GM12878 (cell line): ENCODE results near the gene FASTK. TPM values are rescaled to one million over a fixed set of nuclear protein-coding genes. Genes with fewer than 3 reads are reported as not detected.

ENCODE experiments used
- ATAC-seq: fragments of 200-7000 bp; cut with Tn5 transposase; 3 replicates; pipeline ENCODE4 v1.9.1; 2020; ENCODE audit warnings: mild to moderate bottlenecking, moderate library complexity
- BruUV-seq: library from RNA; stranded (reverse); fragments of 400-500 nt; replicated peaks from 2 replicates; lab custom pipeline; 2021; lab: Mats Ljungman, UMichigan
- CTCF ChIA-PET: fragments of 300-600 bp; sonication (Branson Sonifier 250); formaldehyde crosslinking; extraction: SDS; loops from one replicate; lab custom pipeline; 2021; ENCODE audit warnings: inconsistent platforms; lab: Yijun Ruan, JAX
- POLR2A ChIA-PET: fragments of 350-600 bp; formaldehyde crosslinking; extraction: SDS; loops from one replicate; lab custom pipeline; 2021; ENCODE audit warnings: inconsistent platforms; lab: Charles Lee
- RAD21 ChIA-PET: fragments of 300-600 bp; sonication (Branson Sonifier 250); formaldehyde crosslinking; loops from one replicate; lab custom pipeline; 2023; ENCODE audit warnings: antibody characterized with exemption; ENCODE audit not compliant: unreplicated experiment; lab: Charles Lee
- SMC1A ChIA-PET: fragments of 300-600 bp; sonication (Branson Sonifier 250); formaldehyde crosslinking; loops from one replicate; lab custom pipeline; 2023; ENCODE audit not compliant: unreplicated experiment, uncharacterized antibody; lab: Charles Lee
- DNase-seq: peaks from one replicate; pipeline ENCODE4 v3.0.0-alpha.2; 2011; ENCODE audit warnings: low read depth, low spot score
- FAIRE-seq: peaks from 3 replicates; lab custom pipeline; 2011; peaks lifted over from hg19 to GRCh38; lab: Jason Lieb, UNC
- H2AFZ ChIP-seq: 2 replicates; pipeline ENCODE4 v1.6.0; 2011; ENCODE audit warnings: low read depth, low read length, control low read depth; ENCODE audit not compliant: control insufficient read depth
- H3K27ac ChIP-seq: 2 replicates; pipeline ENCODE4 v1.5.1; 2011; ENCODE audit warnings: control low read depth; ENCODE audit not compliant: control insufficient read depth, insufficient read depth
- H3K27me3 ChIP-seq, 2 experiments: replicated peaks in 1 of 2; 2 replicates each; pipeline versions ENCODE4 v1.6.0 to v1.6.1; 2011; ENCODE audit warnings: low read length in 1 of 2; ENCODE audit not compliant: control insufficient read depth in 2 of 2, insufficient read depth in 2 of 2
- H3K36me3 ChIP-seq, 2 experiments: 2 replicates each; pipeline ENCODE4 v1.5.1; 2011; ENCODE audit warnings: low read length in 1 of 2; ENCODE audit not compliant: control insufficient read depth in 2 of 2, insufficient read depth in 2 of 2
- H3K4me1 ChIP-seq: 2 replicates; pipeline ENCODE4 v1.6.1; 2011; ENCODE audit warnings: mild to moderate bottlenecking, low read length, moderate library complexity, mixed read lengths; ENCODE audit not compliant: control insufficient read depth, insufficient read depth
- H3K4me2 ChIP-seq: 2 replicates; pipeline ENCODE4 v1.6.0; 2011; ENCODE audit warnings: control low read depth; ENCODE audit not compliant: control insufficient read depth, insufficient read depth
- H3K4me3 ChIP-seq: fragments of 200-600 bp; sonication (generic); 2 replicates; pipeline ENCODE4 v1.5.1; 2016
- H3K79me2 ChIP-seq: 2 replicates; pipeline ENCODE4 v1.6.0; 2011; ENCODE audit warnings: low read length; ENCODE audit not compliant: control insufficient read depth, insufficient read depth
- H3K9ac ChIP-seq: 2 replicates; pipeline ENCODE4 v1.8.0; 2011; ENCODE audit warnings: low read length, control low read depth, mixed read lengths; ENCODE audit not compliant: control insufficient read depth, insufficient read depth
- H3K9me3 ChIP-seq: replicated peaks from 3 replicates; pipeline ENCODE4 v1.5.1; 2011; ENCODE audit warnings: mild to moderate bottlenecking, low read length; ENCODE audit not compliant: control insufficient read depth, insufficient read depth
- H4K20me1 ChIP-seq: 2 replicates; pipeline ENCODE4 v1.6.0; 2011; ENCODE audit not compliant: control insufficient read depth, insufficient read depth
- BHLHE40 ChIP-seq, 2 experiments: fragments of 450-650 bp in 1 of 2; IDR thresholded peaks; 2 replicates each; pipeline ENCODE4 v1.6.1; 2011 to 2017; ENCODE audit warnings: low read depth in 2 of 2, borderline replicate concordance in 1 of 2, improper control_type of control experiment in 1 of 2, low read length in 1 of 2, mild to moderate bottlenecking in 1 of 2
- BRCA1 ChIP-seq: IDR thresholded peaks from 2 replicates; pipeline ENCODE4 v1.6.1; 2011; ENCODE audit warnings: low read depth, low read length, improper control_type of control experiment
- CBX5 ChIP-seq: sonication (generic); IDR thresholded peaks from 2 replicates; pipeline ENCODE4 v1.6.1; 2016; ENCODE audit warnings: low read depth, moderate library complexity, mild to moderate bottlenecking, inconsistent platforms
- CREM ChIP-seq: IDR thresholded peaks from 2 replicates; pipeline ENCODE4 v1.6.1; 2014; ENCODE audit warnings: antibody characterized with exemption, low read depth
- CTCF ChIP-seq, 3 experiments: IDR thresholded peaks in 2 of 3; conservative IDR thresholded peaks in 1 of 3; 2 replicates each; pipeline ENCODE4 v1.5.1; 2011; ENCODE audit warnings: low read depth in 3 of 3, low read length in 3 of 3, mild to moderate bottlenecking in 3 of 3, control low read depth in 2 of 3, moderate library complexity in 2 of 3, inconsistent platforms in 1 of 3, mixed read lengths in 1 of 3; ENCODE audit not compliant: control insufficient read depth in 2 of 3, insufficient read depth in 1 of 3; ENCODE audit errors: extremely low read depth in 1 of 3
- ELK1 ChIP-seq: IDR thresholded peaks from 2 replicates; pipeline ENCODE4 v1.6.1; 2012; ENCODE audit warnings: low read depth, low read length, improper control_type of control experiment
- ETV6 ChIP-seq, 2 experiments: fragments of 450-650 bp in 1 of 2; IDR thresholded peaks in 1 of 2; conservative IDR thresholded peaks in 1 of 2; 2 replicates each; pipeline ENCODE4 v1.6.1; 2014; ENCODE audit warnings: antibody characterized with exemption in 1 of 2, borderline replicate concordance in 1 of 2, low read depth in 1 of 2, mild to moderate bottlenecking in 1 of 2, moderate library complexity in 1 of 2
- IRF4 ChIP-seq: IDR thresholded peaks from 2 replicates; pipeline ENCODE4 v1.6.1; 2011; ENCODE audit warnings: low read depth, low read length
- MLLT1 ChIP-seq: fragments of 450-650 bp; IDR thresholded peaks from 2 replicates; pipeline ENCODE4 v1.6.1; 2016; ENCODE audit warnings: mild to moderate bottlenecking
- NFYB ChIP-seq: IDR thresholded peaks from 2 replicates; pipeline ENCODE4 v1.6.1; 2011; ENCODE audit warnings: low read depth, mild to moderate bottlenecking, low read length, improper control_type of control experiment, moderate library complexity; ENCODE audit not compliant: insufficient read depth
- POLR2AphosphoS5 ChIP-seq: IDR thresholded peaks from 2 replicates; pipeline ENCODE4 v1.6.1; 2011; ENCODE audit warnings: mild to moderate bottlenecking, low read length, inconsistent platforms
- RBBP5 ChIP-seq: fragments of 200-600 bp; sonication (generic); conservative IDR thresholded peaks from 2 replicates; pipeline ENCODE4 v1.6.1; 2016
- RFX5 ChIP-seq: IDR thresholded peaks from 2 replicates; pipeline ENCODE4 v1.6.1; 2011; ENCODE audit warnings: low read depth, low read length, improper control_type of control experiment
- SMC3 ChIP-seq: IDR thresholded peaks from 2 replicates; pipeline ENCODE4 v1.6.1; 2011; ENCODE audit warnings: low read length, improper control_type of control experiment, borderline replicate concordance
- SREBF2 ChIP-seq: IDR thresholded peaks from 2 replicates; pipeline ENCODE4 v1.6.1; 2012; ENCODE audit warnings: mild to moderate bottlenecking, low read length
- TCF12 ChIP-seq: IDR thresholded peaks from 2 replicates; pipeline ENCODE4 v1.6.1; 2011; ENCODE audit warnings: low read depth, mild to moderate bottlenecking, low read length
- WRNIP1 ChIP-seq: IDR thresholded peaks from 2 replicates; pipeline ENCODE4 v1.6.1; 2011; ENCODE audit warnings: low read depth, low read length, improper control_type of control experiment, borderline replicate concordance
- ZBED1 ChIP-seq: IDR thresholded peaks from 2 replicates; pipeline ENCODE4 v1.6.1; 2016; ENCODE audit warnings: borderline replicate concordance
- WGBS: methylation state at CpG from one replicate; pipeline ENCODE4 v1.1.6; 2016; ENCODE audit warnings: low lambda C conversion rate; ENCODE audit not compliant: insufficient replicate concordance, insufficient coverage; ENCODE audit errors: missing lambda C conversion rate; 5-methylcytosine and 5-hydroxymethylcytosine counted together
- in situ Hi-C: fragments of 300-500 bp; cut with MboI; formaldehyde crosslinking; loops from 9 replicates; pipeline ENCODE4 v1.14.3; 2018; ENCODE audit warnings: mixed read lengths
- intact Hi-C: fragments of 100-400 bp; cut with micrococcal nuclease; formaldehyde crosslinking; loops from one replicate; pipeline ENCODE4 v1.14.2; 2022; ENCODE audit not compliant: unreplicated experiment
- polyA plus RNA-seq, 11 experiments: library from polyadenylated mRNA; depleted of rRNA in 4 of 11; unstranded in 6 of 11; stranded (reverse) in 5 of 11; fragments of >200 nt; fragmentation: Nextera tagmentation in 4 of 11; fragmentation: Illumina TruSeq in 1 of 11; extraction: Ambion mirVana in 4 of 11; extraction: Trizol in 1 of 11; gene quantifications; 1 replicate in 1 of 11; 2 replicates in 10 of 11; pipeline versions ENCODE4 v1.2.1 to v1.2.3, GENCODE V29; 2011 to 2016; ENCODE audit warnings: inconsistent platforms in 2 of 11, missing spikeins in 2 of 11, low read depth in 1 of 11
- total RNA-seq, 4 experiments: library from RNA; depleted of rRNA in 3 of 4; stranded (reverse); fragments of >200 nt in 3 of 4; fragmentation: Illumina TruSeq in 1 of 4; extraction: Trizol in 1 of 4; gene quantifications; 2 replicates each; pipeline versions ENCODE4 v1.2.1 to v1.2.3, GENCODE V29; 2013 to 2021

FASTK gene
- total and polyA plus RNA-seq, 10 of the 15 experiments (the other 5 are each of a cell fraction or from before 2014, with no cell fraction given): 0.19 to 102 (median 54.5) TPM

GRCh38 chr7:151103973-151104372, 23.4 kb upstream of the FASTK start:
- ATAC-seq (no peak), FAIRE-seq (no peak), DNase-seq (no peak)
- peaks cover 4 to 5% of the 10 kb centered on the region in 2 experiments; a peak in 2 of 4 replicates for H3K36me3 ChIP-seq
- no TSS peak for BruUV-seq
- no peaks in the 10 kb centered on the region for H3K9me3 ChIP-seq
- no peak overlapping the region for H3K9ac ChIP-seq
- no peak overlapping the region for H2AFZ ChIP-seq
- WGBS: 86% methylated on average over 12 of the region's 12 CpGs
- no peaks in the 10 kb centered on the region; the same call in 1 of the 2 replicates for H4K20me1 ChIP-seq
- H3K27ac ChIP-seq: no peak overlapping the region
- SMC1A ChIA-PET: no interaction called here
- H3K4me1 ChIP-seq: no peaks in the 10 kb centered on the region
- H3K27me3 ChIP-seq: no peaks in the 10 kb centered on the region
- POLR2A ChIA-PET: interaction anchor here (0.6 kb wide), 1 partner anchor 52 kb away, joined by 5 read pairs; no protein-coding TSS in a partner anchor
- in situ Hi-C loops: no loop called here
- CTCF ChIA-PET: interaction anchor here (1.1 to 1.5 kb wide), 3 partner anchors 14 to 44 kb away, joined by 3 to 4 read pairs (median 4); no protein-coding TSS in a partner anchor
- no peak overlapping the region for H3K4me3 ChIP-seq
- peaks cover 8% of the 10 kb centered on the region for H3K79me2 ChIP-seq
- H3K4me2 ChIP-seq: no peak overlapping the region
- intact Hi-C loops: no loop called here
- RAD21 ChIA-PET: no interaction called here
- TF ChIP-seq ZBED1: no peak
- TF ChIP-seq ELK1: no peak
- TF ChIP-seq ETV6 (conservative IDR thresholded peaks at IDR 0.05 in 1 of 2, IDR thresholded peaks at IDR 0.05 in 1 of 2; ENCODE audit: borderline replicate concordance in 1 of 2, low read depth in 1 of 2): no peak
- no peak for TF ChIP-seq MLLT1
- no peak for TF ChIP-seq RBBP5
- no peak for TF ChIP-seq TCF12
- TF ChIP-seq SREBF2: no peak
- no peak for TF ChIP-seq BRCA1
- TF ChIP-seq BHLHE40 (IDR thresholded peaks at IDR 0.05; ENCODE audit: borderline replicate concordance in 1 of 2, low read depth in 2 of 2, low read length in 1 of 2): no peak
- no peak for TF ChIP-seq NFYB
- TF ChIP-seq POLR2AphosphoS5: no peak
- no peak for TF ChIP-seq IRF4
- no peak for TF ChIP-seq CBX5
- no peak for TF ChIP-seq SMC3
- no peak for TF ChIP-seq CREM
- no peak for TF ChIP-seq CTCF (IDR thresholded peaks at IDR 0.05 in 2 of 3, conservative IDR thresholded peaks at IDR 0.05 in 1 of 3; ENCODE audit: control insufficient read depth in 2 of 3, extremely low read depth in 1 of 3, insufficient read depth in 1 of 3, low read depth in 3 of 3, low read length in 3 of 3)
- no peak for TF ChIP-seq WRNIP1
- no peak for TF ChIP-seq RFX5
